ENCODE data around the gene KCNN3.

Gene KCNN3

DNA sequence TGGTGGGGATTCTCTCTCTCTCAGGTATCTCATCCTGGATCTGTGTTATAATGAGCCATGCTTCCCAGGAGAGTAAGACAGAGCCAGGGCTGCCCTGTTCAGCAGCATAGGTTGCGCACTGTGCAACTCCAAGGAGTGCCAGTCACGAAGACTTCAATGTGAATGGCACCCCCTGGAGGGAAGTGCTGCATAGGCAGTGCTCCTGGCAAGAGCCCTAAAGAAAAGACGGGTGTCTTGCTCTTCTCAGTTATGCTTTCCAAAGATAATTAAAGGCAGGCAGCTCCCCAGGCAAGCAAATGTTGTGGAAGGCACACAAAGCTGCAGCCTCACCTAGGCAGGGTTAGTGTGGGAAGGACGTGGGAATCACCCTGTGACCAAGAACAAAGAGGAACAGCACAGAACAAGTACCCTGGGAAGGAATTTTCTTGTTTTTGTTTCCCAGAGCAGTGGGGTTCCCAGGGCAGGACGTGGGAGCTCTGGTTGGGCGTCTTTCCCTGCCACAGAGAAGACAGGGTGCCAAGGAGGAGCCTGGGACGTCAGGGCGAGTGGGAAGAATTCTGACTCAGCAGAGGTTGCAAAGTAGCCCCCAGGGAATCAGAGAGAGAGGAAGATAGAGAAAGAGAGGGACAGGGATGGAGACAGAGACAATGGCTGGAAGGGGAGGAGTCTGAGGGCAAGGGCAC, 120.9 kb downstream of the KCNN3 start:
- DNase-seq (ENCODE audit: low spot score) = peak; percentile 54

DNA sequence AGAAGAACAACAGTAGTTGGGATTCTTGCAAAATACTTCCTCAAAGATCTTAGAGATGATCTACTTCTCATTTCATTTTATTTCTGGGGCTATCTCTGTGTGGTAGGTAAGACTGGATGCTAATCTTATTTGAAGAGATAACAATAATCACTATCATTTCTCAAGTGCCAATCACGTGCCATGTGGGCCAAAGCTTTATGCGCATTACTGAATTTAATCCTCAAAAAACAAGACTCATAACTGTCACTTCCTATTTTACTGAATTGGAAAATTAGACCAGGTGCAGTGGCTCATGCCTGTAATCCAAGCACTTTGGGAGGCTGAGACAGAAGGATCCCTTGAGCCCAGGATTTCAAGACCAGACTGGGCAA, 121.7 kb downstream of the KCNN3 start:
- DNase-seq (ENCODE audit: low spot score) = no peak

DNA sequence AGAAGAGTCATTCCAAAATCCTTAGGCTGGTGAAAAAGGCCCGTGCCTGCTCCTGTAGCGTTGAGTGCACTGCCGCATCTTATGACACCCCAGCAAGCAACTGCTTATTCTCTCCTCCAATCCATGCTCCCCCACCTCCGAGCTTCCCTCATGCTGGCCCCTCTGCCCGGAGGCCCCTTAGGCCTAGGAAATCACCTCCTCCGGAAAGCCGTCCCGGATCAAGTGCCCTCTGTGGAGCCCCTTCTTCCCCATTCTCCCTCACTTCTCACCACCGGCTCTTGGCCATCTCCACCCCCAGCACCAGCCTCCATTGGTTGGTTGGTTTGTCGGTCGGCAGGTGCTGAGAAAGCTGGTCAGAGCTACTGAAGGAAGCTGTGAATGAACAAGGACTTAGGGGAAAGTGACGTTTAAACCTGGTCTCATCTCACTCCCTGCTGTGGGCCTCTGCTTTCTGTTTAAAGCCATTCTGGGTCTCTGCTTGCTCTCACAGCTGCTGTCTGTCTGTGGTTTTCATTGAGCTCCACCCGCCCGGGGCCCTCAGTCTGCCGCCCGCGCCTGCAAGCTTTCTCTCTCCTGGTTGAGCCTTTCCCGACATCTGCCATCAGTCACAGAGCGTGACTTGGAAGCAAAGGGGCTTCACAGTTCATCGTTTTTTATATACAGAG, 122.2 kb downstream of the KCNN3 start:
- DNase-seq (ENCODE audit: low spot score) = no peak

GRCh38 chr1:154747380-154747739, 122.7 kb downstream of the KCNN3 start:
- no peak for DNase-seq (ENCODE audit: low spot score)

GRCh38 chr1:154746622-154747299, 123.3 kb downstream of the KCNN3 start:
- no peak for DNase-seq (ENCODE audit: low spot score)

DNA sequence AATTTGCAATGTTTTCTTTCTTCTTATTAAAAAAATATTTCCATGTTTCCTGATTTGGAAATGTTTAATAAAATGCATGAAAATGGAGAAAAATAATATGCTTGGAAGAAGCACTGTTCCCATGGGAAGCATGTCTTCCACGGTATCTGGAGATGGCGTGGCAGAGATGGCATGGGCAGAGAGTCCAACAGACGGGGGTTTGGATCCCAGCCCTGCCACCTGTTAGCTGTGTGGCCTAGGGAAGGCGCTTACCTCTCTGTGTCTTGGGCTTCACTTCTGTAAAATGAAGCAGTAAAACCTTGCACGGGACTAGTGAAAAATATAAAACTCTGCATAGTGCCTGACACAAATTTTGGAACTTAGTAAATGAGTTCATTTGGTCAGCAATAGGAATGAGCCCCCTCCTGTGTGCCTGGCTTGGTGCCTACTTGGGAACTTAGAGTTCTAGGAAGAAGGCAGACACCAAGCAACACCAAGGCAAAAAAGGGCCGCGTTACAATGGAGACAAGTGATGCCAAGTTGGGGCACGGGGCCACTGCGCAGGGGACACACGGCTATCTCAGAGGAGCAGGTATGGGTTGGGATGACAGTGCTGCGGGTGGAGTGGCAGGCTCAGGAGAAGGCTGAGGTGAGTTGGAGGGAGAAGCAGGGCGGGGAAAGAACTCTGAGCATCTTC, 124.2 kb downstream of the KCNN3 start:
- DNase-seq (ENCODE audit: low spot score) = no peak

GRCh38 chr1:154745286-154745731, 124.8 kb downstream of the KCNN3 start:
- no peak for DNase-seq (ENCODE audit: low spot score)

- DNase-seq (ENCODE audit: low spot score) = no peak
Measured at GRCh38 chr1:154744352-154745035, 125.6 kb downstream of the KCNN3 start.

- no peak for DNase-seq (ENCODE audit: low spot score)
Measured at GRCh38 chr1:154743526-154744036, 126.5 kb downstream of the KCNN3 start.

GRCh38 chr1:154742606-154743005, 127.5 kb downstream of the KCNN3 start:
- no peak for DNase-seq (ENCODE audit: low spot score)

GRCh38 chr1:154741741-154742495, 128.2 kb downstream of the KCNN3 start:
- DNase-seq (ENCODE audit: low spot score) = no peak

DNA sequence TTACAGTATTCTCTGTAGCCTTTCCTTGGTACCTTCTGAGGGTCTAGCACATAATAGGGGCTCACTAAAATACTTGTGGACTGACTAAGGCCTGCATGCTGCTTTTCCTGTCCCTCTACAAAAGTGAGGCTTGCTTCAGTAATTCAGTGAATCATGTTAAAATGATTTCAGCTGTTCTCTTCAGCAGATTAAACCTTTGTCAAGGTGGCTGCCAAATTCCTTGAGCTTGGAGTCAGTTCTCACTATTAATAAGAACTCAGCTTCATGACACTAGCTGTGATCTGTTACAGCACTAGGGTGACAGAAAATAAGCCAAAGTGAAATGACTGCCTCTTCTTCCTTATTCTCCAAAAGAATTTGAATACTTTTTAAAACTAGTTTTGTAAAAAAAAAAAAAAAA, 128.8 kb downstream of the KCNN3 start:
- no peak for DNase-seq (ENCODE audit: low spot score)

- DNase-seq (ENCODE audit: low spot score) = no peak
Measured at GRCh38 chr1:154739654-154740053, 130.4 kb downstream of the KCNN3 start.

DNA sequence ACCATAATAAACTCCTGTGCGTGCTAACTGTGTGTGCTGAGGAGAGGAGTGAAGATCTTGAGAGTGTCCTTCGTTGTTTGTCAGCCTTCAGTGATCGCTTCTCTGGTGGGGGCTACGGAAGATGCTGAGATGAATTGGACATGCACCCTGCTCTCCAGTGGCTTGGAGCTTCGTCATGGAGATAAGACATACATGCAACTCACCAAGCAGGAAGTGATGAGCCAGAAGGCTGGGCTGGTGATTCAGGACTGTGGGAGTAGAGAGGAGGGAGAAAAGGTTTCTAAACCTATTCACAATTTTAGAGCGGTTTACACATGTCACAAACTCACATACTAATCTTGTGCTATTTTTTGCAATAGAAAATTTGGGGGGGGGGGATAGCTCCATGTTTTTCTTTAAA, 133.2 kb downstream of the KCNN3 start:
- DNase-seq (ENCODE audit: low spot score) = no peak

DNA sequence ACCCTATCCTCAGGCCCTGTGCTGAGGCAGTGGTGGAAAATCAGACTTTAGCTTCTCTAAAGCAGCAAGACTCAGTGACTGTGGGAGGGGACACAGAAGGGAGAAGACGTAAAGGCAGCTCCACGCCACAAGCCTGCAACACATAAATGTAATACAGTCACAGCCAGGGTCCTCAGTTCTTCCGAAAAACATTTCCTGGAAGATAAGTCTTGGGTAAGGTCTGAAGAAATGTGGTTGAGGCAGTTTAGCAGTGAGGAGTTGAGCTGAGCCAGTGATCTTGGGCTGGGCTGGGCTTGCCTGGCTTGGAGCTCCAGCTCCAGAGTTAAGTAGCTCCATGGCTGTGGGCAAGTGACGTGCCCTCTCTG, 134.3 kb downstream of the KCNN3 start:
- no peak for DNase-seq (ENCODE audit: low spot score)

DNA sequence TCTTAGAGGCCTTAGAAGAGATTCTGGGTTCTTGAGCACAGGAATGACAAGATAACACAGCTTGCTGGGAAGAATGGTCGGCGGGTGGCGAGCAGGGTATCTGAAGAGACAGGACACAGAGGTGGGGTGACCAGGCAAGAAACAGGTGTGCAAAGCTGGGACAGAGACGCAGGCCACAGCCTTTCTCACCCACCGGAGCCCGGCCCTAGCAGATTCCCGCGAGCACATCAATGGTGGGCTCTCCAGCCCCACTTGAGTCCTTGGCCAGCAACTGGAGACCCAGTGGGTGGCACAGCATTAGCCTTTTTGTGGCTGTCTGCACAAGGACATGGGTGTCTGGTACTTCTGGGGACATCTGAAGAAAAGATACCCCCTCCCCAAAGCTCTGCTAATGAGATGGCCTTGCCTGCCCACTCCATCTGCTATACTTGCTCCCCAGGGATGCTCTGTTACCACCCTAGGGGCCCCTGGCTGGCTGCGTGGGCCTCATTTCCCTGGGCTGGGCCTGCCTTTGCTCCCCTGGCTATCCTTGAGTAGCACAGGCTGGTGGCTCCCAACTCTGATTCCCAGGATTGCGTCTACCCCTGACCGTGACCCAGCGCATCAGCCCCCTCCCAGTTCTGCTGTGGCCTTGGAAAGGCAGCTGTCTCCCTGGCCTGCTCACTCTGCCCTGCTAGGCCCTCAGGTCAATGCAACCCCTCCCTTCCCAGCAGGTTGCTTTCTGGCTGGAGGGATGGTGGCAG, 134.8 kb downstream of the KCNN3 start:
- DNase-seq (ENCODE audit: low spot score) = no peak

GRCh38 chr1:154733621-154734020, 136.5 kb downstream of the KCNN3 start:
- no peak for DNase-seq (ENCODE audit: low spot score)

- DNase-seq (ENCODE audit: low spot score) = peak; percentile 55
Measured at GRCh38 chr1:154730986-154731489, 139.0 kb downstream of the KCNN3 start.

DNA sequence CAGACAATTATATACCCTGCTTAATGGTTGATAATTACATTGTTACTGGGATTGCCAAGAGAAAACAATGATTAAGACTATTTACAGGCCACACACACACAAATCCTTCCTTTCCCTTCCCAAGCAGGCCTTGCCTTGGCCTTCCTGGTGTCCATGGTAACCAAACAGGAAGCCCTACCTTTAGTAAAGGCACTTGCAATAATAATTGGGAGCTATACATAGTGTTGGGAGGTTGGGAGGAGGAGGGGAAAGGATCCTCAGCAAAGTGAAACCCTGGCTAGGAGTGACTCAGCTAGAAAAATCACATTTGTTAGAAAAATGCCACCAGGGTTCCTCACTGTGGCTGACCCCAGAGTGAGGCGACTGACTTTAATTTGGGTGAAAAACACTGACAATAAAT, 139.8 kb downstream of the KCNN3 start:
- DNase-seq (ENCODE audit: low spot score) = peak; percentile 66

- no peak for DNase-seq (ENCODE audit: low spot score)
Measured at GRCh38 chr1:154729577-154729976, 140.5 kb downstream of the KCNN3 start.

Measured in COLO829 (cell line).